Body of pancreas (tissue), 4 donors: ENCODE data around the gene NFIA. TPM values are rescaled to one million over a fixed set of nuclear protein-coding genes. Genes with fewer than 3 reads are reported as not detected.
A peak's percentile ranks its signal among the peaks of the same experiment; 100 is the strongest.

Source experiments
- ATAC-seq: fragments of 150-250 bp; one replicate; pipeline ENCODE4 v1.9.1; 2016
- DNase-seq, 4 donors: peaks; one replicate each; pipeline ENCODE4 v3.0.0-alpha.2; 2019
- H3K27ac ChIP-seq, 4 donors: fragments of 200-600 bp; sonication (generic); 1 replicate in 3 of 4; 2 replicates in 1 of 4; pipeline versions ENCODE4 v1.5.1 to v1.6.1; 2016 to 2019; ENCODE audit warnings: mild to moderate bottlenecking in 1 of 4, mixed read lengths in 1 of 4, moderate library complexity in 1 of 4
- H3K27me3 ChIP-seq, 2 donors: fragments of 200-600 bp; sonication (generic); one replicate each; pipeline ENCODE4 v1.6.0; 2016; ENCODE audit warnings: mild to moderate bottlenecking in 1 of 2
- H3K36me3 ChIP-seq, 2 donors: fragments of 200-600 bp; sonication (generic); replicated peaks in 1 of 2; 2 replicates each; pipeline ENCODE4 v1.5.1; 2016; ENCODE audit warnings: low read depth in 2 of 2; ENCODE audit not compliant: insufficient read depth in 1 of 2
- H3K4me1 ChIP-seq: fragments of 200-600 bp; sonication (generic); one replicate; pipeline ENCODE4 v1.6.0; 2016
- H3K4me3 ChIP-seq, 2 donors: fragments of 200-600 bp; sonication (generic); 1 replicate in 1 of 2; 2 replicates in 1 of 2; pipeline ENCODE4 v1.5.1; 2016 to 2019
- H3K9me3 ChIP-seq, 3 donors: fragments of 200-600 bp; sonication (generic); 1 replicate in 2 of 3; 2 replicates in 1 of 3; pipeline ENCODE4 v1.5.1; 2016
- CTCF ChIP-seq, 7 experiments: fragments of 450-650 bp in 4 of 7; fragments of 200-600 bp in 3 of 7; sonication (generic) in 3 of 7; IDR thresholded peaks; one replicate each; pipeline ENCODE4 v1.5.1; 2016 to 2019; ENCODE audit warnings: antibody characterized with exemption in 7 of 7
- POLR2A ChIP-seq, 3 donors: fragments of 450-650 bp; IDR thresholded peaks; one replicate each; pipeline ENCODE4 v1.6.1; 2016; ENCODE audit warnings: antibody characterized with exemption in 3 of 3, mild to moderate bottlenecking in 2 of 3
- WGBS, 2 donors: methylation state at CpG; one replicate each; pipeline ENCODE4 v1.1.5; 2017; 5-methylcytosine and 5-hydroxymethylcytosine counted together
- intact Hi-C: fragments of 100-400 bp; cut with DNase I; formaldehyde crosslinking; loops from one replicate; pipeline ENCODE4 v1.15.1; 2023
- total RNA-seq, 2 donors: library from RNA; depleted of rRNA; stranded (reverse); fragments of >200 nt; gene quantifications; one replicate each; pipeline ENCODE4 v1.1.0, GENCODE V29; 2016

Gene NFIA
- total RNA-seq, 2 donors from 2014 or later = 21.5 to 32.3 TPM

- TF ChIP-seq POLR2A (IDR thresholded peaks at IDR 0.05) (peak in 1 of 3 donors; percentile 2), CTCF (IDR thresholded peaks at IDR 0.05) (no peak)
- Histone ChIP-seq H3K4me3 (no peak overlapping the region), H3K27ac (peak overlapping the region; percentile 25 to 67 (median 47))
Measured at GRCh38 chr1:61318319-61319125, 236.2 kb downstream of the NFIA start.

GRCh38 chr1:61320575-61320974 lies 238.2 kb downstream of the NFIA start:
- 83 to 86% methylated on average over 2 of the region's 2 CpGs for WGBS, 2 donors
- H3K4me3 ChIP-seq = no peak overlapping the region
- H3K27ac ChIP-seq = no peak overlapping the region
- DNase-seq (no peak), ATAC-seq (no peak)
- intact Hi-C loops = no loop called here
- peaks cover 70% of the 10 kb centered on the region for H3K4me1 ChIP-seq
- H3K36me3 ChIP-seq = no peaks in the 10 kb centered on the region
- TF ChIP-seq CTCF (IDR thresholded peaks at IDR 0.05) = no peak
- no peak for TF ChIP-seq POLR2A (IDR thresholded peaks at IDR 0.05)
- H3K27me3 ChIP-seq = no peaks in the 10 kb centered on the region
- H3K9me3 ChIP-seq = no peaks in the 10 kb centered on the region

More at GRCh38 chr1:61318319-61319125, 236.2 kb downstream of the NFIA start:
- DNase-seq (peak in 3 of 4 donors; percentile 23 to 62 (median 31)), ATAC-seq (peak; percentile 65)
- no peaks in the 10 kb centered on the region for H3K36me3 ChIP-seq
- intact Hi-C loops = no loop called here
- no peaks in the 10 kb centered on the region for H3K9me3 ChIP-seq
- H3K4me1 ChIP-seq = peaks cover 49% of the 10 kb centered on the region
- no peaks in the 10 kb centered on the region for H3K27me3 ChIP-seq
- 43% methylated on average over 8 of the region's 8 CpGs for WGBS, 2 donors

- TF ChIP-seq POLR2A (IDR thresholded peaks at IDR 0.05) (no peak), CTCF (IDR thresholded peaks at IDR 0.05) (no peak)
- H3K27me3 ChIP-seq = no peaks in the 10 kb centered on the region
- H3K27ac ChIP-seq = peak overlapping the region in 1 of 4 donors; percentile 5
- WGBS, 2 donors = 84 to 87% methylated on average over 7 of the region's 7 CpGs
- ATAC-seq (no peak), DNase-seq (no peak)
- intact Hi-C loops = no loop called here
- H3K4me3 ChIP-seq = no peak overlapping the region
- peaks cover 66% of the 10 kb centered on the region for H3K4me1 ChIP-seq
- H3K36me3 ChIP-seq = no peaks in the 10 kb centered on the region
- no peaks in the 10 kb centered on the region for H3K9me3 ChIP-seq
Measured at GRCh38 chr1:61322008-61322744, 239.8 kb downstream of the NFIA start.

- ATAC-seq (peak; percentile 78), DNase-seq (peak in 1 of 4 donors; percentile 39)
- Histone ChIP-seq H3K4me3 (no peak overlapping the region), H3K9me3 (no peaks in the 10 kb centered on the region), H3K27me3 (no peaks in the 10 kb centered on the region), H3K4me1 (peaks cover 64% of the 10 kb centered on the region), H3K36me3 (no peaks in the 10 kb centered on the region), H3K27ac (peak overlapping the region in 1 of 4 donors; percentile 5)
- intact Hi-C loops = no loop called here
- TF ChIP-seq POLR2A (IDR thresholded peaks at IDR 0.05) (no peak), CTCF (IDR thresholded peaks at IDR 0.05) (no peak)
Measured at GRCh38 chr1:61322769-61323168, 240.4 kb downstream of the NFIA start.
